HG03442 (cell line): ENCODE data around the gene SLC46A2.

Experiments used
- ATAC-seq: cut with Tn5 transposase; IDR thresholded peaks from one replicate; pipeline ENCODE4 v1.9.1; 2021; ENCODE audit warnings: mild to moderate bottlenecking, moderate library complexity; ENCODE audit not compliant: unreplicated experiment

The SLC46A2 gene

GRCh38 chr9:112890106-112891081 lies at the start of gene SLC46A2:
SLC46A2 (minus strand) TSS chr9:112890876; CDS start chr9:112890681, 195 bp downstream.
- ATAC-seq: no peak

GRCh38 chr9:112939418-112939817 lies 48.7 kb upstream of the SLC46A2 start:
- no peak for ATAC-seq

GRCh38 chr9:112933696-112934095 lies 43.0 kb upstream of the SLC46A2 start:
- no peak for ATAC-seq

GRCh38 chr9:112925058-112925641 lies 34.5 kb upstream of the SLC46A2 start:
- no peak for ATAC-seq

- ATAC-seq: no peak
Measured at GRCh38 chr9:112921549-112921948, 30.9 kb upstream of the SLC46A2 start.

GRCh38 chr9:112917987-112918362 lies 27.3 kb upstream of the SLC46A2 start:
- ATAC-seq: no peak

GRCh38 chr9:112917047-112917986 lies 26.6 kb upstream of the SLC46A2 start:
- no peak for ATAC-seq

- ATAC-seq: no peak
Measured at GRCh38 chr9:112914524-112914923, 23.8 kb upstream of the SLC46A2 start.

- ATAC-seq: no peak
Measured at GRCh38 chr9:112913326-112913725, 22.6 kb upstream of the SLC46A2 start.

- no peak for ATAC-seq
Measured at GRCh38 chr9:112912636-112913035, 22.0 kb upstream of the SLC46A2 start.

GRCh38 chr9:112911736-112912135 lies 21.1 kb upstream of the SLC46A2 start:
- no peak for ATAC-seq

GRCh38 chr9:112905084-112905483 lies 14.4 kb upstream of the SLC46A2 start:
- no peak for ATAC-seq

- no peak for ATAC-seq
Measured at GRCh38 chr9:112900901-112901300, 10.2 kb upstream of the SLC46A2 start.

GRCh38 chr9:112900488-112900887 lies 9.8 kb upstream of the SLC46A2 start:
- no peak for ATAC-seq

GRCh38 chr9:112898872-112899311 lies 8.2 kb upstream of the SLC46A2 start:
- no peak for ATAC-seq

GRCh38 chr9:112896131-112896530 lies 5.5 kb upstream of the SLC46A2 start:
- ATAC-seq: no peak

- ATAC-seq: no peak
Measured at GRCh38 chr9:112894699-112895098, 4.0 kb upstream of the SLC46A2 start.

- ATAC-seq: no peak
Measured at GRCh38 chr9:112894041-112894440, 3.4 kb upstream of the SLC46A2 start.

GRCh38 chr9:112892981-112893380 lies 2.3 kb upstream of the SLC46A2 start:
- ATAC-seq: no peak

- no peak for ATAC-seq
Measured at GRCh38 chr9:112891521-112891920, 845 bp upstream of the SLC46A2 start.

GRCh38 chr9:112887381-112887780 lies 3.3 kb downstream of the SLC46A2 start:
- ATAC-seq: no peak
